ENCODE measurements around the gene AP3B1.

AP3B1 gene

GRCh38 chr5:78283802-78284201, 10.7 kb downstream of the AP3B1 start:
- H3K36me3 ChIP-seq (replicated peaks; ENCODE audit: low read depth, low read length) = no peaks in the 10 kb centered on the region
- no peak overlapping the region for H3K4me2 ChIP-seq (ENCODE audit: low read length)
- H3K4me3 ChIP-seq (ENCODE audit: low read length) = no peak overlapping the region
- no peaks in the 10 kb centered on the region for H3K9me3 ChIP-seq (ENCODE audit: insufficient read depth, low read length)
- H4K20me1 ChIP-seq (ENCODE audit: insufficient read depth, low read length) = no peaks in the 10 kb centered on the region; the same call in 1 of the 2 replicates
- H2AFZ ChIP-seq (ENCODE audit: low read depth, low read length) = no peak overlapping the region
- H3K27ac ChIP-seq (ENCODE audit: low read length) = no peak overlapping the region
- H3K9ac ChIP-seq (ENCODE audit: low read length) = no peak overlapping the region
- no peaks in the 10 kb centered on the region for H3K4me1 ChIP-seq (ENCODE audit: low read length)
- no peaks in the 10 kb centered on the region for H3K27me3 ChIP-seq (ENCODE audit: low read depth, low read length)
- H3K79me2 ChIP-seq (ENCODE audit: low read length) = peaks cover 17% of the 10 kb centered on the region
- TF ChIP-seq, protein P1, sequence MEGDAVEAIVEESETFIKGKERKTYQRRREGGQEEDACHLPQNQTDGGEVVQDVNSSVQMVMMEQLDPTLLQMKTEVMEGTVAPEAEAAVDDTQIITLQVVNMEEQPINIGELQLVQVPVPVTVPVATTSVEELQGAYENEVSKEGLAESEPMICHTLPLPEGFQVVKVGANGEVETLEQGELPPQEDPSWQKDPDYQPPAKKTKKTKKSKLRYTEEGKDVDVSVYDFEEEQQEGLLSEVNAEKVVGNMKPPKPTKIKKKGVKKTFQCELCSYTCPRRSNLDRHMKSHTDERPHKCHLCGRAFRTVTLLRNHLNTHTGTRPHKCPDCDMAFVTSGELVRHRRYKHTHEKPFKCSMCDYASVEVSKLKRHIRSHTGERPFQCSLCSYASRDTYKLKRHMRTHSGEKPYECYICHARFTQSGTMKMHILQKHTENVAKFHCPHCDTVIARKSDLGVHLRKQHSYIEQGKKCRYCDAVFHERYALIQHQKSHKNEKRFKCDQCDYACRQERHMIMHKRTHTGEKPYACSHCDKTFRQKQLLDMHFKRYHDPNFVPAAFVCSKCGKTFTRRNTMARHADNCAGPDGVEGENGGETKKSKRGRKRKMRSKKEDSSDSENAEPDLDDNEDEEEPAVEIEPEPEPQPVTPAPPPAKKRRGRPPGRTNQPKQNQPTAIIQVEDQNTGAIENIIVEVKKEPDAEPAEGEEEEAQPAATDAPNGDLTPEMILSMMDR (IDR thresholded peaks at IDR 0.05; ENCODE audit: low read depth, low read length) = no peak
- TF ChIP-seq EZH2phosphoT487 (IDR thresholded peaks at IDR 0.05; ENCODE audit: low read depth) = no peak

DNA sequence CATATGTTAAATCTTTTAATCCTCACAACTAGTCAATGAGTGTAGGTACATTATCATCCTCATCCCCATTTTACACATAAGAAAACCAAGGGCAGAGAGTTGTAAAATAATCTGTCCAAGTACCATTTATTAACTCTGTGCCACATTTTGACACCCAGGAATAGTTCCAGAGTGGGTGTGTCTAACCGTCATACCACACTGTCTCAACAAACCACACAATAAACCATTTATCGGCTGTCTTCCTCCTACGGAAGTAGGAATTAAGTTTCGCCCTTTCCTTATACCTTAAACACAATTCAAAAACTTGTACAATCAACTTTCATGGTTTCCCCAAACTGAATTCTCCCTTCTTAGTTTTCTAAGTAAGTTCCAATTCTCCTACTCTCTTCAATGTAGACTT, 11.4 kb downstream of the AP3B1 start:
- Histone ChIP-seq H4K20me1 (ENCODE audit: insufficient read depth, low read length) (no peaks in the 10 kb centered on the region; the same call in 1 of the 2 replicates), H3K79me2 (ENCODE audit: low read length) (peaks cover 12% of the 10 kb centered on the region)

GRCh38 chr5:78280261-78280660, 14.2 kb downstream of the AP3B1 start:
- Histone ChIP-seq H3K27ac (ENCODE audit: low read length) (no peak overlapping the region), H3K4me2 (ENCODE audit: low read length) (no peak overlapping the region), H2AFZ (ENCODE audit: low read depth, low read length) (no peak overlapping the region), H3K4me3 (ENCODE audit: low read length) (no peak overlapping the region), H3K4me1 (ENCODE audit: low read length) (no peaks in the 10 kb centered on the region), H3K9ac (ENCODE audit: low read length) (no peak overlapping the region), H3K79me2 (ENCODE audit: low read length) (peaks cover 9% of the 10 kb centered on the region), H3K9me3 (ENCODE audit: insufficient read depth, low read length) (no peaks in the 10 kb centered on the region), H3K27me3 (ENCODE audit: low read depth, low read length) (no peaks in the 10 kb centered on the region), H3K36me3 (replicated peaks; ENCODE audit: low read depth, low read length) (no peaks in the 10 kb centered on the region), H4K20me1 (ENCODE audit: insufficient read depth, low read length) (no peaks in the 10 kb centered on the region)
- TF ChIP-seq EZH2phosphoT487 (IDR thresholded peaks at IDR 0.05; ENCODE audit: low read depth) = no peak
- TF ChIP-seq, protein P1 (IDR thresholded peaks at IDR 0.05; ENCODE audit: low read depth, low read length) = no peak

More for the DNA sequence above, 11.4 kb downstream of the AP3B1 start:
- H3K27me3 ChIP-seq (ENCODE audit: low read depth, low read length) = no peaks in the 10 kb centered on the region
- H3K36me3 ChIP-seq (replicated peaks; ENCODE audit: low read depth, low read length) = no peaks in the 10 kb centered on the region
- no peaks in the 10 kb centered on the region for H3K9me3 ChIP-seq (ENCODE audit: insufficient read depth, low read length)
- H3K4me2 ChIP-seq (ENCODE audit: low read length) = no peak overlapping the region
- TF ChIP-seq EZH2phosphoT487 (IDR thresholded peaks at IDR 0.05; ENCODE audit: low read depth) = no peak
- TF ChIP-seq, protein P1 (IDR thresholded peaks at IDR 0.05; ENCODE audit: low read depth, low read length) = no peak
- no peak overlapping the region for H3K27ac ChIP-seq (ENCODE audit: low read length)
- no peak overlapping the region for H2AFZ ChIP-seq (ENCODE audit: low read depth, low read length)
- H3K4me1 ChIP-seq (ENCODE audit: low read length) = no peaks in the 10 kb centered on the region
- no peak overlapping the region for H3K4me3 ChIP-seq (ENCODE audit: low read length)
- H3K9ac ChIP-seq (ENCODE audit: low read length) = no peak overlapping the region

DNA sequence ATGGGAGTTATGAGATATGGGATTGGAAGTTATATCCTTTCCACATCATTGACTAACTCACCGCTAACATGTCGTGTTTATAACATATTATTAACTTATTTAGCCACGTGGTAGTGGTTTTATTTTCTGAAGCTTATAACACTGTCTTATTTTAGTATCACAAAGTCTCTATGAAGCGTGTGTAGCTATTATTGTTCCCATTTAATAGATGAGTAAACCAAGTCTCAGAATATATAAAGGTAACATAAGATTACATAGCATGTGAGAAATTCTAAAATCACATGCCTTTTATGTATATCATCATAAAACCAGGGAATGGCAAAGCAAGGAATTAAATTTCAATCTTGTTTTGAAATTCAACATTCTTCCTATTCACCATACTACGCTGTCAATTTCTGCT, 15.3 kb downstream of the AP3B1 start:
- no peak overlapping the region for H3K9ac ChIP-seq (ENCODE audit: low read length)
- H3K9me3 ChIP-seq (ENCODE audit: insufficient read depth, low read length) = no peaks in the 10 kb centered on the region
- H3K4me1 ChIP-seq (ENCODE audit: low read length) = no peaks in the 10 kb centered on the region
- H3K4me3 ChIP-seq (ENCODE audit: low read length) = no peak overlapping the region
- TF ChIP-seq, protein P1 (IDR thresholded peaks at IDR 0.05; ENCODE audit: low read depth, low read length) = no peak
- TF ChIP-seq EZH2phosphoT487 (IDR thresholded peaks at IDR 0.05; ENCODE audit: low read depth) = no peak
- H3K27me3 ChIP-seq (ENCODE audit: low read depth, low read length) = no peaks in the 10 kb centered on the region
- H3K27ac ChIP-seq (ENCODE audit: low read length) = no peak overlapping the region
- no peaks in the 10 kb centered on the region for H3K36me3 ChIP-seq (replicated peaks; ENCODE audit: low read depth, low read length)
- no peak overlapping the region for H2AFZ ChIP-seq (ENCODE audit: low read depth, low read length)
- peaks cover 9% of the 10 kb centered on the region for H3K79me2 ChIP-seq (ENCODE audit: low read length)
- H3K4me2 ChIP-seq (ENCODE audit: low read length) = no peak overlapping the region
- peaks cover 3% of the 10 kb centered on the region; the same call in 1 of the 2 replicates for H4K20me1 ChIP-seq (ENCODE audit: insufficient read depth, low read length)

All from OCI-LY3 (cell line).